HFFc6 (cell line): ENCODE data around the gene YIPF7. TPM values are rescaled to one million over a fixed set of nuclear protein-coding genes. Genes with fewer than 3 reads are reported as not detected.
A peak's percentile ranks its signal among the peaks of the same experiment; 100 is the strongest.

Experiments used
- DNase-seq: peaks from one replicate; pipeline ENCODE4 v3.0.0-alpha.2; 2018
- H3K27ac Mint-ChIP-seq: 2 replicates; pipeline ENCODE4 v1.8.0; 2020; ENCODE audit warnings: mild to moderate bottlenecking, mixed read lengths
- H3K27me3 Mint-ChIP-seq: 2 replicates; pipeline ENCODE4 v1.8.0; 2021; ENCODE audit warnings: mild to moderate bottlenecking, moderate library complexity, mixed read lengths; ENCODE audit not compliant: insufficient read depth
- H3K36me3 Mint-ChIP-seq: 2 replicates; pipeline ENCODE4 v1.8.0; 2021; ENCODE audit warnings: low read depth, mixed read lengths
- H3K4me1 Mint-ChIP-seq: 2 replicates; pipeline ENCODE4 v1.8.0; 2020; ENCODE audit warnings: low read depth, mixed read lengths
- H3K4me3 Mint-ChIP-seq: 2 replicates; pipeline ENCODE4 v1.8.0; 2020; ENCODE audit warnings: mild to moderate bottlenecking, moderate library complexity, mixed read lengths
- H3K9me3 Mint-ChIP-seq: 2 replicates; pipeline ENCODE4 v1.8.0; 2020; ENCODE audit warnings: mild to moderate bottlenecking, mixed read lengths
- CTCF ChIP-seq: fragments of 200-600 bp; sonication (generic); IDR thresholded peaks from 2 replicates; pipeline ENCODE4 v1.5.0; 2021; ENCODE audit warnings: antibody characterized with exemption, mild to moderate bottlenecking
- long read RNA-seq: library from polyadenylated mRNA; unstranded; transcript quantifications from one replicate; pipeline ENCODE4 v2.0.0, GENCODE V29; 2019
- total RNA-seq, 6 experiments: library from RNA; stranded (reverse); fragmentation: NEBNext Ultra II Directional; extraction: Animal tissue kit (Norgen Biotek cat#: 25700); gene quantifications; 2 replicates in 1 of 6; 3 replicates in 5 of 6; pipeline ENCODE4 v1.2.3, GENCODE V29; 2021

YIPF7 gene
- not detected for total RNA-seq
- long read RNA-seq, result 0 reads

DNA sequence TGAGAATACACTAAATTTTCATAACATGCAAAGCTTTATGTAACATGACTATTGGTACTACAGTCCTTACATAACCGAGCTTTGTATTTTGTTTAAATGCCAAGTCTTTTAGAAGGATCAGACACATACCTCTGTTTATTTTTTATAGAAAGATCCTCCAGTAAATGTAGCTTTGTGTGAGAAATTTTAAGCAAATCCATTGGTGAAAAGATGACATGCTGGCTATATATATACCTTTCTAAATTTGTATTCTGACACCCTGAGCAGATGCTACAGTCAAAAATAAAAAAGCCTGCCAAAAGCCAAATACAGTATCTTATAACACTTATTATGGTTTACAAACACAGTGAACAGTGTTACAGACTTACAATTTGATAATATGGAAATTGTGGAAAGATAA, at the start of gene YIPF7:
Gene YIPF7 (minus strand): TSS at position 201 of the 400 bp plus-strand sequence. CDS start 1,525 bp downstream, outside the sequence.
- no peak for TF ChIP-seq CTCF
- H3K9me3 Mint-ChIP-seq, result no peaks in the 10 kb centered on the region
- no peaks in the 10 kb centered on the region for H3K27me3 Mint-ChIP-seq
- H3K4me1 Mint-ChIP-seq, result no peaks in the 10 kb centered on the region
- DNase-seq, result no peak
- H3K4me3 Mint-ChIP-seq, result no peak within 1 kb of the TSS
- H3K27ac Mint-ChIP-seq, result no peak within 1 kb of the TSS
- no peaks in the 10 kb centered on the region for H3K36me3 Mint-ChIP-seq

DNA sequence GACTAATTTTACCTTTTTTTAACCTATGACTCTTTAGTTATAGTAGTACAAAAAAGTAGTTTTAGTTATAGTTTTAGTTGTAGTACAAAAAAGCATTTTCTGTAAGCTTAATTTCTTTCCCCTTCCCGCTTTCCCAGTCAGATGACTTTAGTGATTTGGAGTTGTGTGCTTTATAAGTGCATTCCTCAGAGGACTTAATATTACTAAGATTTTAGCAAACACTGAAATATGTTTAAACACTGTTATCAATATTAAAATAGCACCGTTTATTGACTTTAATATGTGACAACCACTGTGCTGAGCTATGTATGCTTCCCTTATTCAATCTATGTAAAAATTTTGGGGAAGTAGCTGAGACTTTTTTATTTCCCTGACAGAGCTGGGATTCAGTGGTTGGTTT, 49.6 kb upstream of the YIPF7 start:
- no peaks in the 10 kb centered on the region for H3K27me3 Mint-ChIP-seq
- H3K36me3 Mint-ChIP-seq, result peaks cover 16% of the 10 kb centered on the region
- H3K4me1 Mint-ChIP-seq, result no peaks in the 10 kb centered on the region
- DNase-seq, result no peak
- no peak overlapping the region for H3K4me3 Mint-ChIP-seq
- H3K9me3 Mint-ChIP-seq, result no peaks in the 10 kb centered on the region
- no peak for TF ChIP-seq CTCF
- H3K27ac Mint-ChIP-seq, result no peak overlapping the region

DNA sequence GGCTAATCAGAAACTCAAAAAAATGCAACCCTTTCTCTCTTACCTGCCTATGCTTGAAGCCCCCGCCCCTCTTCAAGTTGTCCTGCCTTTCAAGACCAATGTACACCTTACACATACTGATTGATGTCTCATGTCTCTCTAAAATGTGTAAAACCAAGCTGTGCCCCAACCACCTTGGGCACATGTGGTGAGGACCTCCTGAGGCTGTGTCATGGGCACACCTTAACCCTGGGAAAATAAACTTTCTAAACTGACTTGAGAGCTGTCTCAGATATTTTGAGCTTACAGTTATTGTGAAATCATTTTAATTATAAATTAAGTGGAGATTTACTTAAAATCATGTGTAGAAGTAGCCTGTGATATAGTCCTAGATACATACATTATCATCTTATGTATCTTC, 49.0 kb upstream of the YIPF7 start:
- H3K9me3 Mint-ChIP-seq, result no peaks in the 10 kb centered on the region
- H3K27ac Mint-ChIP-seq, result no peak overlapping the region
- H3K27me3 Mint-ChIP-seq, result no peaks in the 10 kb centered on the region
- H3K4me1 Mint-ChIP-seq, result no peaks in the 10 kb centered on the region
- H3K4me3 Mint-ChIP-seq, result no peak overlapping the region
- DNase-seq, result no peak
- H3K36me3 Mint-ChIP-seq, result peaks cover 16% of the 10 kb centered on the region
- no peak for TF ChIP-seq CTCF

- no peak for TF ChIP-seq CTCF
- Mint-ChIP-seq H3K36me3 (peaks cover 18% of the 10 kb centered on the region; the same call in 1 of the 2 replicates), H3K4me1 (peaks cover 15% of the 10 kb centered on the region)
Observed at GRCh38 chr4:44684648-44685047, 33.2 kb upstream of the YIPF7 start.

DNA sequence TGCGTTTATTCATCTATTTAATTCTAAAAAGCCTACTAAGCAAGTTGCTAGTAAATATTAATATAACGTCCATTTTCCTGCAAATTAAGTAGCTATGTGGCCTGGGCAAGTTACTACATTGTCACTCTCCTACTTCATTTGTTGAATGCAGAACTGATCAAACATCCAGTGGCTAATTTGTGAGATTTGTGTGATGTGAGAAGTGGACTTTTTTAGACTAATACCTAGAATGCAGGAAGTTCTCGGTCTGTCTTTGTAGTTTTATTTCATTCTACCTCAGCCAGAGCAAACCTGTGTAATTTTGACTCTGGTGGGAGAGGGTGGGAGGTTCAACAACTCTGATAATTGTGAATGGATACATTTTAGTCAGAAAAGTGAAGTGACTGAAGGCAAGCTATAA, 27.6 kb upstream of the YIPF7 start:
- peak overlapping the region; percentile 96 for H3K27ac Mint-ChIP-seq
- H3K4me1 Mint-ChIP-seq, result peaks cover 29% of the 10 kb centered on the region
- no peak for TF ChIP-seq CTCF
- DNase-seq, result no peak
- H3K9me3 Mint-ChIP-seq, result no peaks in the 10 kb centered on the region
- H3K4me3 Mint-ChIP-seq, result peak overlapping the region; percentile 99
- H3K36me3 Mint-ChIP-seq, result no peaks in the 10 kb centered on the region
- peaks cover 1% of the 10 kb centered on the region; the same call in 1 of the 2 replicates for H3K27me3 Mint-ChIP-seq

More at GRCh38 chr4:44684648-44685047, 33.2 kb upstream of the YIPF7 start:
- H3K9me3 Mint-ChIP-seq, result no peaks in the 10 kb centered on the region
- no peak overlapping the region for H3K27ac Mint-ChIP-seq
- no peak overlapping the region for H3K4me3 Mint-ChIP-seq
- no peaks in the 10 kb centered on the region for H3K27me3 Mint-ChIP-seq
- no peak for DNase-seq
